Measurements from ENCODE around the gene STX2. TPM values are rescaled to one million over a fixed set of nuclear protein-coding genes. Genes with fewer than 3 reads are reported as not detected.

The STX2 gene
- polyA plus RNA-seq, 1 donor from 2014 or later, result 67.0 TPM

DNA sequence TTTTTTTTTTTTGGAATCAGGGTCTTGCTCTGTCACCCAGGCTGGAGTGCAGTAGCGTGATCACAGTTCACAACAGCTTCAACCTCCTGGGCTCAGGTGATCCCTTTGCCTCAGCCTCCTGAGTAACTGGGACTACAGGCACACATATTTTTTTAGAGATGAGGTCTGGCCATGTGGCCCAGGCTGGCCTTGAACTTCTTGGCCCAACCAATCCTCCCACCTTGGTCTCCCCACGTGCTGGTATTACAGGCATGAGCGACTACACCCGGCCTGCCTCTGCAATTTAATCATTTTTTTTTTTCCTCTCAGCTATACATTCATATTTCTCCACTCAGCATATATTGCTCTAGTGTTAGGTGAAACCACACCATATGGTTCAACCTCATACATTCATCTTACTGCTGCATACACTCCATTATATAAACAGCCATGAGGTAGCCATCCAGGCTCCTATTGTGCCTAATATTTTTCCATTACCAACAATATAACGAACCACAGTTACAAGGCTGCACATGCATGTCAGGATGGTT lies 7.1 kb downstream of the STX2 start:
- Histone ChIP-seq H2AFZ (ENCODE audit: low read depth, low read length) (no peak overlapping the region), H3K27ac (ENCODE audit: low read length) (no peak overlapping the region), H3K9me2 (ENCODE audit: insufficient read depth, low read length) (no peaks in the 10 kb centered on the region), H3F3A (ENCODE audit: insufficient read depth, low read length, poor library complexity, severe bottlenecking) (no peaks in the 10 kb centered on the region), H3K36me3 (ENCODE audit: insufficient read depth, low read length) (no peaks in the 10 kb centered on the region), H3K27me3 (ENCODE audit: insufficient read depth, low read depth, low read length) (no peaks in the 10 kb centered on the region), H3K4me3 (ENCODE audit: low read length) (no peak overlapping the region), H3K9ac (ENCODE audit: low read length) (no peak overlapping the region), H3K9me3 (ENCODE audit: low read length) (no peaks in the 10 kb centered on the region), H3K4me2 (ENCODE audit: low read length) (no peak overlapping the region), H3K79me2 (replicated peaks; ENCODE audit: insufficient read depth, low read length) (peaks cover 32% of the 10 kb centered on the region), H4K20me1 (ENCODE audit: insufficient read depth) (no peaks in the 10 kb centered on the region)
- TF ChIP-seq SMC3 (conservative IDR thresholded peaks at IDR 0.05; ENCODE audit: poor library complexity) (no peak), RAD21 (conservative IDR thresholded peaks at IDR 0.05) (no peak), MXI1 (conservative IDR thresholded peaks at IDR 0.05; ENCODE audit: poor library complexity, severe bottlenecking) (no peak), EP300 (conservative IDR thresholded peaks at IDR 0.05; ENCODE audit: poor library complexity, severe bottlenecking) (no peak), POLR2AphosphoS5 (IDR thresholded peaks at IDR 0.05) (no peak), TAF1 (IDR thresholded peaks at IDR 0.05; ENCODE audit: low read depth) (no peak), EZH2 (IDR thresholded peaks at IDR 0.05; ENCODE audit: borderline replicate concordance, insufficient read depth, low read length, poor library complexity, severe bottlenecking) (no peak)
- TF ChIP-seq, protein P1, sequence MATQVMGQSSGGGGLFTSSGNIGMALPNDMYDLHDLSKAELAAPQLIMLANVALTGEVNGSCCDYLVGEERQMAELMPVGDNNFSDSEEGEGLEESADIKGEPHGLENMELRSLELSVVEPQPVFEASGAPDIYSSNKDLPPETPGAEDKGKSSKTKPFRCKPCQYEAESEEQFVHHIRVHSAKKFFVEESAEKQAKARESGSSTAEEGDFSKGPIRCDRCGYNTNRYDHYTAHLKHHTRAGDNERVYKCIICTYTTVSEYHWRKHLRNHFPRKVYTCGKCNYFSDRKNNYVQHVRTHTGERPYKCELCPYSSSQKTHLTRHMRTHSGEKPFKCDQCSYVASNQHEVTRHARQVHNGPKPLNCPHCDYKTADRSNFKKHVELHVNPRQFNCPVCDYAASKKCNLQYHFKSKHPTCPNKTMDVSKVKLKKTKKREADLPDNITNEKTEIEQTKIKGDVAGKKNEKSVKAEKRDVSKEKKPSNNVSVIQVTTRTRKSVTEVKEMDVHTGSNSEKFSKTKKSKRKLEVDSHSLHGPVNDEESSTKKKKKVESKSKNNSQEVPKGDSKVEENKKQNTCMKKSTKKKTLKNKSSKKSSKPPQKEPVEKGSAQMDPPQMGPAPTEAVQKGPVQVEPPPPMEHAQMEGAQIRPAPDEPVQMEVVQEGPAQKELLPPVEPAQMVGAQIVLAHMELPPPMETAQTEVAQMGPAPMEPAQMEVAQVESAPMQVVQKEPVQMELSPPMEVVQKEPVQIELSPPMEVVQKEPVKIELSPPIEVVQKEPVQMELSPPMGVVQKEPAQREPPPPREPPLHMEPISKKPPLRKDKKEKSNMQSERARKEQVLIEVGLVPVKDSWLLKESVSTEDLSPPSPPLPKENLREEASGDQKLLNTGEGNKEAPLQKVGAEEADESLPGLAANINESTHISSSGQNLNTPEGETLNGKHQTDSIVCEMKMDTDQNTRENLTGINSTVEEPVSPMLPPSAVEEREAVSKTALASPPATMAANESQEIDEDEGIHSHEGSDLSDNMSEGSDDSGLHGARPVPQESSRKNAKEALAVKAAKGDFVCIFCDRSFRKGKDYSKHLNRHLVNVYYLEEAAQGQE (IDR thresholded peaks at IDR 0.05; ENCODE audit: borderline replicate concordance), result no peak
- TF ChIP-seq, protein P2, sequence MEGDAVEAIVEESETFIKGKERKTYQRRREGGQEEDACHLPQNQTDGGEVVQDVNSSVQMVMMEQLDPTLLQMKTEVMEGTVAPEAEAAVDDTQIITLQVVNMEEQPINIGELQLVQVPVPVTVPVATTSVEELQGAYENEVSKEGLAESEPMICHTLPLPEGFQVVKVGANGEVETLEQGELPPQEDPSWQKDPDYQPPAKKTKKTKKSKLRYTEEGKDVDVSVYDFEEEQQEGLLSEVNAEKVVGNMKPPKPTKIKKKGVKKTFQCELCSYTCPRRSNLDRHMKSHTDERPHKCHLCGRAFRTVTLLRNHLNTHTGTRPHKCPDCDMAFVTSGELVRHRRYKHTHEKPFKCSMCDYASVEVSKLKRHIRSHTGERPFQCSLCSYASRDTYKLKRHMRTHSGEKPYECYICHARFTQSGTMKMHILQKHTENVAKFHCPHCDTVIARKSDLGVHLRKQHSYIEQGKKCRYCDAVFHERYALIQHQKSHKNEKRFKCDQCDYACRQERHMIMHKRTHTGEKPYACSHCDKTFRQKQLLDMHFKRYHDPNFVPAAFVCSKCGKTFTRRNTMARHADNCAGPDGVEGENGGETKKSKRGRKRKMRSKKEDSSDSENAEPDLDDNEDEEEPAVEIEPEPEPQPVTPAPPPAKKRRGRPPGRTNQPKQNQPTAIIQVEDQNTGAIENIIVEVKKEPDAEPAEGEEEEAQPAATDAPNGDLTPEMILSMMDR (IDR thresholded peaks at IDR 0.05; ENCODE audit: poor library complexity, severe bottlenecking), result no peak

DNA sequence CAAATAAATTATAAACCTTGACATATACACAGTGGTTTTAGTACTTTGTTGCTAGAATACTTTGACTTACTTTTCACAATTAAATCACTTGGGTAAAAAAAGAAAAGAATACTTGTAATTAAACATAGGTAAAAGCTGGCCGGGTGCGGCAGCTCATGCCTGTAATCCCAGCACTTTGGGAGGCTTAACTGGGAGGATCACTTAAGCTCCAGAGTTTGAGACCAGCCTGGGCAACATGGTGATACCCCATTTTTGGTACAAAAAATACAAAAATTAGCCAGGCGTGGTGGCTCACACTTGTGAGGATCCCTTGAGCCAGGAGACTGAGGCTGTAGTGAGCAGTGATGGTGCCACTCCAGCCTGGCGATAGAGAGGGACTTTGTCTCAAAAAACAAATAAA lies 7.8 kb downstream of the STX2 start:
- H3F3A ChIP-seq (ENCODE audit: insufficient read depth, low read length, poor library complexity, severe bottlenecking), result no peaks in the 10 kb centered on the region
- no peaks in the 10 kb centered on the region for H3K27me3 ChIP-seq (ENCODE audit: insufficient read depth, low read depth, low read length)
- no peaks in the 10 kb centered on the region for H4K20me1 ChIP-seq (ENCODE audit: insufficient read depth)
- no peak overlapping the region for H3K4me2 ChIP-seq (ENCODE audit: low read length)
- TF ChIP-seq, protein P1 (IDR thresholded peaks at IDR 0.05; ENCODE audit: borderline replicate concordance), result no peak
- no peak for TF ChIP-seq SMC3 (conservative IDR thresholded peaks at IDR 0.05; ENCODE audit: poor library complexity)
- no peak for TF ChIP-seq TAF1 (IDR thresholded peaks at IDR 0.05; ENCODE audit: low read depth)
- no peak for TF ChIP-seq MXI1 (conservative IDR thresholded peaks at IDR 0.05; ENCODE audit: poor library complexity, severe bottlenecking)
- no peak for TF ChIP-seq EZH2 (IDR thresholded peaks at IDR 0.05; ENCODE audit: borderline replicate concordance, insufficient read depth, low read length, poor library complexity, severe bottlenecking)
- no peak for TF ChIP-seq POLR2AphosphoS5 (IDR thresholded peaks at IDR 0.05)
- no peak for TF ChIP-seq EP300 (conservative IDR thresholded peaks at IDR 0.05; ENCODE audit: poor library complexity, severe bottlenecking)
- TF ChIP-seq, protein P2 (IDR thresholded peaks at IDR 0.05; ENCODE audit: poor library complexity, severe bottlenecking), result no peak
- TF ChIP-seq RAD21 (conservative IDR thresholded peaks at IDR 0.05), result no peak
- H2AFZ ChIP-seq (ENCODE audit: low read depth, low read length), result no peak overlapping the region
- no peaks in the 10 kb centered on the region for H3K9me2 ChIP-seq (ENCODE audit: insufficient read depth, low read length)
- H3K9me3 ChIP-seq (ENCODE audit: low read length), result no peaks in the 10 kb centered on the region
- no peak overlapping the region for H3K4me3 ChIP-seq (ENCODE audit: low read length)
- no peak overlapping the region for H3K27ac ChIP-seq (ENCODE audit: low read length)
- H3K79me2 ChIP-seq (replicated peaks; ENCODE audit: insufficient read depth, low read length), result peaks cover 25% of the 10 kb centered on the region
- H3K36me3 ChIP-seq (ENCODE audit: insufficient read depth, low read length), result no peaks in the 10 kb centered on the region
- no peak overlapping the region for H3K9ac ChIP-seq (ENCODE audit: low read length)
